IPS DF 19.7 (cell line): ENCODE results near the gene GPR137B.

Experiments
- DNase-seq: peaks from one replicate; pipeline ENCODE4 v3.0.0-alpha.2; 2013; ENCODE audit warnings: low read depth, low spot score

Gene GPR137B

DNA sequence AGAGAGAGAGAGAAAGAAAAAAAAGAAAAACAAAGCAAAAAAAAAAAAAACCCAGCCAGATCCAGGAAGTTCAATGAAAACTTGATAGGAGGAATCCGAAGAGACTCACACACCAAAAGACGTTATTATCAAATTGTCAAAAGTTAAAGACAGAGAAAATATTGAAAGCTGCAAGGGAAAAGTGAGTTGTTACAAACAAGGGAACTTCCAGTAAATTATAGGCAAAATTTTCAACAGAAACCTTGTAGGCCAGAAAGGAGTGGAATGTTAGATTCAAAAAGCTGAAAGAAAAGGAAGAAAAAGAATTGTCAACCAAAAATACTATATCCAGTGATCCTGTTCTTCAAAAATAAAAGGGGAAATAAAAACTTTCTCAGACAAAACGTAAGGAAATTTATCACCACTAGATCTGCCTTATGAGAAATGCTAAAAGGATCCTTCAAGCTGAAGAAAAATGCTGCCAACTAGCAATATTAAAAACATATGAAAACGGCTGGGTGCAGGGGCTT lies 115.8 kb downstream of the GPR137B start:
- DNase-seq, result no peak
